Measurements from ENCODE around the gene PLA2G5. TPM values are rescaled to one million over a fixed set of nuclear protein-coding genes. Genes with fewer than 3 reads are reported as not detected.

Gene PLA2G5
- total and polyA plus RNA-seq, 11 donors, result 25.6 to 102 (median 43.9) TPM

DNA sequence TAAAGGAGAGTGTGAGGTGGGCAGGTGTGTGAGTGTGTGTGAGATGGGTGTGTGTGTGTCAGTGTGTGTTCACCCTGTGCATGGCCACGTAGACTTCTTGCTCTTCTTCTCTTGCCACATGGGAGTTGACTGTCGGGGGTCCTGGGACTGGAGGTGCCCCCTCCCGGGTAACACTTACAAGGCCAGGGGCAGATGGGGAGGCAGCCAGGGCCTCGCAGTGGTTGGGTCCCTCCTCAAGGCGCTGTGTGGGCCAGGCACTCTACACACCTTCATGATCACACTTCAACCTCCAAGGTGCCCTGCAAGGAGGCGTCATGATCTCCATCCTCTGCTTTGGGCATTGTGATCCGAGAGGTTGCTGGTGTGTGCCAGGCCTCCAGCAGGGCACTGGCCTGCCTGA lies 71.5 kb downstream of the PLA2G5 start:
- ATAC-seq (no peak), DNase-seq (no peak)
- TF ChIP-seq, protein P1, sequence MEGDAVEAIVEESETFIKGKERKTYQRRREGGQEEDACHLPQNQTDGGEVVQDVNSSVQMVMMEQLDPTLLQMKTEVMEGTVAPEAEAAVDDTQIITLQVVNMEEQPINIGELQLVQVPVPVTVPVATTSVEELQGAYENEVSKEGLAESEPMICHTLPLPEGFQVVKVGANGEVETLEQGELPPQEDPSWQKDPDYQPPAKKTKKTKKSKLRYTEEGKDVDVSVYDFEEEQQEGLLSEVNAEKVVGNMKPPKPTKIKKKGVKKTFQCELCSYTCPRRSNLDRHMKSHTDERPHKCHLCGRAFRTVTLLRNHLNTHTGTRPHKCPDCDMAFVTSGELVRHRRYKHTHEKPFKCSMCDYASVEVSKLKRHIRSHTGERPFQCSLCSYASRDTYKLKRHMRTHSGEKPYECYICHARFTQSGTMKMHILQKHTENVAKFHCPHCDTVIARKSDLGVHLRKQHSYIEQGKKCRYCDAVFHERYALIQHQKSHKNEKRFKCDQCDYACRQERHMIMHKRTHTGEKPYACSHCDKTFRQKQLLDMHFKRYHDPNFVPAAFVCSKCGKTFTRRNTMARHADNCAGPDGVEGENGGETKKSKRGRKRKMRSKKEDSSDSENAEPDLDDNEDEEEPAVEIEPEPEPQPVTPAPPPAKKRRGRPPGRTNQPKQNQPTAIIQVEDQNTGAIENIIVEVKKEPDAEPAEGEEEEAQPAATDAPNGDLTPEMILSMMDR (IDR thresholded peaks at IDR 0.05), result no peak
- no peak for TF ChIP-seq POLR2A (IDR thresholded peaks at IDR 0.05)
- intact Hi-C loops (cut with DNase I), result no loop called here
- H3K9me3 ChIP-seq, result no peaks in the 10 kb centered on the region
- peaks cover 0 to 7% (median 0%) of the 10 kb centered on the region in 12 donors for H3K4me1 ChIP-seq
- no peak overlapping the region for H3K27ac ChIP-seq
- H3K27me3 ChIP-seq, result no peaks in the 10 kb centered on the region
- no peak overlapping the region for H3K4me3 ChIP-seq
- H3K36me3 ChIP-seq, result no peaks in the 10 kb centered on the region
- WGBS, 4 donors, result 79 to 92% (median 89%) methylated on average over 7 of the region's 7 CpGs

Other genes starting within 250 kb of the PLA2G5 start
- gene OTUD3, start 187.8 kb upstream of the PLA2G5 start, total RNA-seq, result 1 to 10 TPM; 1.8 to 6.3 (median 4.2) TPM
- gene OTUD3, start 187.8 kb upstream of the PLA2G5 start, polyA plus RNA-seq, result 1 to 10 TPM; 2.3 to 2.8 TPM
- not detected for gene PLA2G2E, start 146.6 kb upstream of the PLA2G5 start, total RNA-seq
- not detected for gene PLA2G2E, start 146.6 kb upstream of the PLA2G5 start, polyA plus RNA-seq
- gene PLA2G2A, start 90.6 kb upstream of the PLA2G5 start, total RNA-seq, result 100 to 1,000 TPM in 2 of 9 donors, 10 to 100 TPM in 5, 1 to 10 TPM in 2; 2.8 to 539 (median 26.5) TPM
- 100 to 1,000 TPM; 107 to 112 TPM for gene PLA2G2A, start 90.6 kb upstream of the PLA2G5 start, polyA plus RNA-seq
- gene PLA2G2D, start 49.3 kb downstream of the PLA2G5 start, total RNA-seq, result 1 to 10 TPM in 1 of 9 donors, under 1 TPM in 1, not detected in 7; 0.85 to 5.4 TPM
- not detected for gene PLA2G2D, start 49.3 kb downstream of the PLA2G5 start, polyA plus RNA-seq
- gene PLA2G2F, start 69.1 kb downstream of the PLA2G5 start, total RNA-seq, result not detected
- not detected for gene PLA2G2F, start 69.1 kb downstream of the PLA2G5 start, polyA plus RNA-seq
- 1 to 10 TPM in 6 of 9 donors, under 1 TPM in 3; 0.68 to 2.6 (median 1.2) TPM for gene UBXN10, start 115.9 kb downstream of the PLA2G5 start, total RNA-seq
- gene UBXN10, start 115.9 kb downstream of the PLA2G5 start, polyA plus RNA-seq, result under 1 TPM; 0.14 to 0.53 TPM
- under 1 TPM in 1 of 9 donors, not detected in 8; 0.16 TPM for gene PLA2G2C, start 116.3 kb downstream of the PLA2G5 start, total RNA-seq
- not detected for gene PLA2G2C, start 116.3 kb downstream of the PLA2G5 start, polyA plus RNA-seq
- gene VWA5B1, start 220.7 kb downstream of the PLA2G5 start, total RNA-seq, result under 1 TPM in 5 of 9 donors, not detected in 4; 0.11 to 0.88 (median 0.31) TPM
- under 1 TPM; 0.04 to 0.11 TPM for gene VWA5B1, start 220.7 kb downstream of the PLA2G5 start, polyA plus RNA-seq